Measurements from ENCODE around the gene ZBTB3.

GRCh38 chr11:62728171-62728988 is 25.6 kb downstream of the ZBTB3 start, which contains the start of gene TTC9C:
- peak; percentile 70 for TF ChIP-seq POLR2A (IDR thresholded peaks at IDR 0.05; ENCODE audit: low read depth, low read length)
- no peak for TF ChIP-seq CTCF (IDR thresholded peaks at IDR 0.05; ENCODE audit: extremely low read depth in 1 of 2, insufficient read depth in 1 of 2, low read depth in 1 of 2, low read length in 2 of 2)
- TF ChIP-seq POLR2AphosphoS5 (IDR thresholded peaks at IDR 0.05; ENCODE audit: insufficient read depth, low read depth, low read length), result peak; percentile 45
- TF ChIP-seq EZH2 (IDR thresholded peaks at IDR 0.05; ENCODE audit: borderline replicate concordance, low read depth, low read length, severe bottlenecking), result no peak
